GM23338 (cell line): Measurements from ENCODE around the gene BFSP2. TPM values are rescaled to one million over a fixed set of nuclear protein-coding genes. Genes with fewer than 3 reads are reported as not detected.

ENCODE experiments used
- ATAC-seq: fragments of 200-7000 bp; cut with Tn5 transposase; 3 replicates; pipeline ENCODE4 v1.9.1; 2020
- DNase-seq: peaks from one replicate; pipeline ENCODE4 v3.0.0-alpha.2; 2015; ENCODE audit warnings: low spot score
- H2AFZ ChIP-seq: fragments of 200-600 bp; sonication (generic); 2 replicates; pipeline ENCODE4 v1.8.0; 2016; ENCODE audit warnings: antibody characterized with exemption, mild to moderate bottlenecking, moderate library complexity
- H3F3A ChIP-seq: fragments of 200-600 bp; sonication (generic); replicated peaks from 2 replicates; pipeline ENCODE4 v1.8.0; 2017; ENCODE audit warnings: antibody characterized with exemption, mixed run types, low read depth
- H3K27ac ChIP-seq: fragments of 200-600 bp; sonication (generic); 2 replicates; pipeline ENCODE4 v1.6.1; 2016; ENCODE audit warnings: low read depth
- H3K27me3 ChIP-seq: fragments of 200-600 bp; sonication (generic); 2 replicates; pipeline ENCODE4 v1.8.0; 2016; ENCODE audit warnings: mild to moderate bottlenecking, mixed run types, moderate library complexity; ENCODE audit not compliant: insufficient read depth
- H3K36me3 ChIP-seq: fragments of 200-600 bp; sonication (generic); 2 replicates; pipeline ENCODE4 v1.8.0; 2016; ENCODE audit warnings: mild to moderate bottlenecking; ENCODE audit not compliant: insufficient read depth
- H3K4me1 ChIP-seq: fragments of 200-600 bp; sonication (generic); 2 replicates; pipeline ENCODE4 v1.8.0; 2016; ENCODE audit warnings: mild to moderate bottlenecking, moderate library complexity; ENCODE audit not compliant: insufficient read depth
- H3K4me2 ChIP-seq: fragments of 200-600 bp; sonication (generic); 2 replicates; pipeline ENCODE4 v1.7.1; 2017; ENCODE audit warnings: mixed run types
- H3K4me3 ChIP-seq: fragments of 200-600 bp; sonication (generic); 2 replicates; pipeline ENCODE4 v1.6.1; 2016; ENCODE audit warnings: mixed run types
- H3K79me2 ChIP-seq: fragments of 200-600 bp; sonication (generic); replicated peaks from 2 replicates; pipeline ENCODE4 v1.8.0; 2017; ENCODE audit warnings: mild to moderate bottlenecking; ENCODE audit not compliant: insufficient read depth
- H3K9me2 ChIP-seq: fragments of 200-600 bp; sonication (generic); 2 replicates; pipeline ENCODE4 v1.8.0; 2017; ENCODE audit not compliant: insufficient read depth
- H4K20me1 ChIP-seq: fragments of 200-600 bp; sonication (generic); replicated peaks from 2 replicates; pipeline ENCODE4 v1.8.0; 2017; ENCODE audit warnings: mild to moderate bottlenecking; ENCODE audit not compliant: insufficient read depth
- H3K27ac Mint-ChIP-seq: 2 replicates; pipeline ENCODE4 v1.8.0; 2020; ENCODE audit warnings: inconsistent platforms, mild to moderate bottlenecking, moderate library complexity, mixed read lengths
- H3K27me3 Mint-ChIP-seq: 3 replicates; pipeline ENCODE4 v1.8.0; 2022; ENCODE audit warnings: low read depth, mild to moderate bottlenecking, moderate library complexity, mixed read lengths, inconsistent platforms; ENCODE audit not compliant: insufficient read depth, poor library complexity
- H3K36me3 Mint-ChIP-seq: 3 replicates; pipeline ENCODE4 v1.8.0; 2021; ENCODE audit warnings: low read depth, mild to moderate bottlenecking, inconsistent platforms, moderate library complexity, mixed read lengths
- H3K4me1 Mint-ChIP-seq: 3 replicates; pipeline ENCODE4 v1.8.0; 2020; ENCODE audit warnings: mild to moderate bottlenecking, inconsistent platforms, mixed read lengths
- H3K4me3 Mint-ChIP-seq: 3 replicates; pipeline ENCODE4 v1.8.0; 2021; ENCODE audit warnings: moderate library complexity, mild to moderate bottlenecking, inconsistent platforms, mixed read lengths
- H3K9me3 Mint-ChIP-seq: 3 replicates; pipeline ENCODE4 v1.8.0; 2020; ENCODE audit warnings: moderate library complexity, mild to moderate bottlenecking, inconsistent platforms, mixed read lengths
- CREB1 ChIP-seq: fragments of 250-450 bp; sonication (Bioruptor Pico); IDR thresholded peaks from 2 replicates; pipeline ENCODE4 v1.5.0; 2020; ENCODE audit warnings: low read depth, mild to moderate bottlenecking, moderate library complexity
- EZH2 ChIP-seq: fragments of 200-600 bp; sonication (generic); IDR thresholded peaks from one replicate; pipeline ENCODE4 v1.8.0; 2017; ENCODE audit warnings: antibody characterized with exemption, mild to moderate bottlenecking, low read depth; ENCODE audit not compliant: unreplicated experiment
- EZH2phosphoT487 ChIP-seq: fragments of 200-600 bp; sonication (generic); IDR thresholded peaks from one replicate; pipeline ENCODE4 v1.8.1; 2018; ENCODE audit warnings: antibody characterized with exemption; ENCODE audit not compliant: unreplicated experiment
- NANOG ChIP-seq: IDR thresholded peaks from 2 replicates; pipeline ENCODE4 v1.6.1; 2016; ENCODE audit warnings: antibody characterized with exemption, borderline replicate concordance
- POLR2AphosphoS5 ChIP-seq: IDR thresholded peaks from 2 replicates; pipeline ENCODE4 v1.6.1; 2016; ENCODE audit warnings: antibody characterized with exemption, low read depth
- STAT1 ChIP-seq: IDR thresholded peaks from one replicate; pipeline ENCODE4 v1.6.1; 2016; ENCODE audit warnings: antibody characterized with exemption; ENCODE audit not compliant: unreplicated experiment
- ZNF114 ChIP-seq: fragments of 250-450 bp; sonication (Bioruptor Pico); IDR thresholded peaks from 2 replicates; pipeline ENCODE4 v1.5.0; 2020; ENCODE audit warnings: mild to moderate bottlenecking, moderate library complexity
- ZNF331 ChIP-seq: fragments of 250-450 bp; sonication (Bioruptor Pico); IDR thresholded peaks from 2 replicates; pipeline ENCODE4 v1.5.0; 2020; ENCODE audit warnings: low read depth, mild to moderate bottlenecking, moderate library complexity
- polyA plus RNA-seq: library from polyadenylated mRNA; unstranded; fragments of >200 nt; fragmentation: Nextera tagmentation; extraction: Ambion mirVana; gene quantifications from 2 replicates; pipeline ENCODE4 v1.2.1, GENCODE V29; 2016
- total RNA-seq: library from RNA; depleted of rRNA; stranded (reverse); fragments of >200 nt; shearing (Covaris generic); gene quantifications from 2 replicates; pipeline ENCODE4 v1.2.3, GENCODE V29; 2014
- TF ChIP-seq, protein P1 (sequence below): IDR thresholded peaks from 2 replicates; pipeline ENCODE4 v1.6.1; 2016; ENCODE audit warnings: antibody characterized with exemption
- TF ChIP-seq, protein P2 (sequence below): fragments of 250-450 bp; sonication (Bioruptor Pico); IDR thresholded peaks from 2 replicates; pipeline ENCODE4 v1.5.0; 2020; ENCODE audit warnings: mild to moderate bottlenecking, moderate library complexity
- TF ChIP-seq, protein P3 (sequence below): IDR thresholded peaks from one replicate; pipeline ENCODE4 v1.6.1; 2018; ENCODE audit warnings: antibody characterized with exemption; ENCODE audit not compliant: unreplicated experiment
- TF ChIP-seq, protein P4 (sequence below), 2 experiments: fragments of 200-600 bp in 1 of 2; sonication (generic) in 1 of 2; conservative IDR thresholded peaks; 2 replicates each; pipeline versions ENCODE4 v1.5.1 to v1.6.1; 2016 to 2017; ENCODE audit warnings: antibody characterized with exemption in 2 of 2, low read depth in 2 of 2, mild to moderate bottlenecking in 2 of 2, moderate library complexity in 1 of 2

BFSP2 gene
- total and polyA plus RNA-seq, 2 experiments from 2014 or later = not detected

DNA sequence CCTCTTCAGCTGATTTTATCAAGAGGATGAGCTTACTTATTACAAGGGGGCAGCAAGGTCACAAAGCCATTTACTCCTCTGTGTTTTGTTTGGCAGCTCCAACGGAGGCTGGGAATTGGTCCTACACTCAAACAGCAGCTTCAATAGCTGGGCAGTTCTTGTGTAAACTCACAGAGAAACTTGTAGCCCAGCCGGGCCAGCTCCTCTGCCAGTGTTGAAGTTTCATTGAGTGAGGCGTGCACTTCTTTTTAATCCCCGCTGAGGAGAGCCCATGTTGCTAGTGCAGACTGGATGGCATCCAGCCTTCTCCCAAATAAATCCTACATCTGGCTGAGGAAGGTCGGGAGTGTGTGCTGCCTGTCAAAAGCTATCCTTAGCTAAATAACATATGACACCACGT lies 59.5 kb downstream of the BFSP2 start (continued):
- TF ChIP-seq, protein P1, sequence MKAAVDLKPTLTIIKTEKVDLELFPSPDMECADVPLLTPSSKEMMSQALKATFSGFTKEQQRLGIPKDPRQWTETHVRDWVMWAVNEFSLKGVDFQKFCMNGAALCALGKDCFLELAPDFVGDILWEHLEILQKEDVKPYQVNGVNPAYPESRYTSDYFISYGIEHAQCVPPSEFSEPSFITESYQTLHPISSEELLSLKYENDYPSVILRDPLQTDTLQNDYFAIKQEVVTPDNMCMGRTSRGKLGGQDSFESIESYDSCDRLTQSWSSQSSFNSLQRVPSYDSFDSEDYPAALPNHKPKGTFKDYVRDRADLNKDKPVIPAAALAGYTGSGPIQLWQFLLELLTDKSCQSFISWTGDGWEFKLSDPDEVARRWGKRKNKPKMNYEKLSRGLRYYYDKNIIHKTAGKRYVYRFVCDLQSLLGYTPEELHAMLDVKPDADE = no peak
- TF ChIP-seq ZNF114 (CRISPR knock-in tag) = no peak

DNA sequence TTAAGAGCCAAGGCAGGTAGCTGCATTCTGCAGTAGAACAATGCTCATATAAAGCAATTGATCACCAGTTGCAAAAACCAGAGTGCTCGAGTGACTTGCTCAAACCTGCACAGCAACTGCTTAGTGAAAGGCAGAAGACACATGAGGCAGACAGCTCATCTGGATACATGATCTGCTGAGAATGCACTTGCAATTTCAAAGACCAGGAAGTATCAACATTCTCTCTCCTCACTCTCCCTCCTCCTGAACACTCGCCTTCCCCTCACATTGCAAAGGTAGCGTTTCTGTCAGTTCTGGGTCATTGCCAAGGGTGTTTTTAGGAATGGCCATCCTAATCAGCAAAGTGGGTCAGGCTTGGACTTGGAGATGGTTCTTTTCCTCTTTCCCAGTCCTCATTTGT lies 61.0 kb downstream of the BFSP2 start:
- H3F3A ChIP-seq = no peaks in the 10 kb centered on the region
- H3K27ac ChIP-seq = no peak overlapping the region
- ATAC-seq (no peak), DNase-seq (no peak)
- H3K4me2 ChIP-seq = no peak overlapping the region
- H3K36me3 ChIP-seq = no peaks in the 10 kb centered on the region
- Mint-ChIP-seq H3K27me3 (peaks cover 3% of the 10 kb centered on the region), H3K27ac (no peak overlapping the region), H3K9me3 (no peaks in the 10 kb centered on the region), H3K4me1 (peaks cover 16% of the 10 kb centered on the region), H3K36me3 (no peaks in the 10 kb centered on the region), H3K4me3 (no peak overlapping the region)
- H3K4me3 ChIP-seq = no peak overlapping the region
- no peaks in the 10 kb centered on the region for H3K27me3 ChIP-seq
- 0 out of 2 replicates have a peak overlapping the region, but pooled peaks have one; percentile 47 for H2AFZ ChIP-seq
- peaks cover 19% of the 10 kb centered on the region for H3K4me1 ChIP-seq
- no peaks in the 10 kb centered on the region for H3K79me2 ChIP-seq
- no peaks in the 10 kb centered on the region for H3K9me2 ChIP-seq
- H4K20me1 ChIP-seq = no peaks in the 10 kb centered on the region
- TF ChIP-seq, protein P2, sequence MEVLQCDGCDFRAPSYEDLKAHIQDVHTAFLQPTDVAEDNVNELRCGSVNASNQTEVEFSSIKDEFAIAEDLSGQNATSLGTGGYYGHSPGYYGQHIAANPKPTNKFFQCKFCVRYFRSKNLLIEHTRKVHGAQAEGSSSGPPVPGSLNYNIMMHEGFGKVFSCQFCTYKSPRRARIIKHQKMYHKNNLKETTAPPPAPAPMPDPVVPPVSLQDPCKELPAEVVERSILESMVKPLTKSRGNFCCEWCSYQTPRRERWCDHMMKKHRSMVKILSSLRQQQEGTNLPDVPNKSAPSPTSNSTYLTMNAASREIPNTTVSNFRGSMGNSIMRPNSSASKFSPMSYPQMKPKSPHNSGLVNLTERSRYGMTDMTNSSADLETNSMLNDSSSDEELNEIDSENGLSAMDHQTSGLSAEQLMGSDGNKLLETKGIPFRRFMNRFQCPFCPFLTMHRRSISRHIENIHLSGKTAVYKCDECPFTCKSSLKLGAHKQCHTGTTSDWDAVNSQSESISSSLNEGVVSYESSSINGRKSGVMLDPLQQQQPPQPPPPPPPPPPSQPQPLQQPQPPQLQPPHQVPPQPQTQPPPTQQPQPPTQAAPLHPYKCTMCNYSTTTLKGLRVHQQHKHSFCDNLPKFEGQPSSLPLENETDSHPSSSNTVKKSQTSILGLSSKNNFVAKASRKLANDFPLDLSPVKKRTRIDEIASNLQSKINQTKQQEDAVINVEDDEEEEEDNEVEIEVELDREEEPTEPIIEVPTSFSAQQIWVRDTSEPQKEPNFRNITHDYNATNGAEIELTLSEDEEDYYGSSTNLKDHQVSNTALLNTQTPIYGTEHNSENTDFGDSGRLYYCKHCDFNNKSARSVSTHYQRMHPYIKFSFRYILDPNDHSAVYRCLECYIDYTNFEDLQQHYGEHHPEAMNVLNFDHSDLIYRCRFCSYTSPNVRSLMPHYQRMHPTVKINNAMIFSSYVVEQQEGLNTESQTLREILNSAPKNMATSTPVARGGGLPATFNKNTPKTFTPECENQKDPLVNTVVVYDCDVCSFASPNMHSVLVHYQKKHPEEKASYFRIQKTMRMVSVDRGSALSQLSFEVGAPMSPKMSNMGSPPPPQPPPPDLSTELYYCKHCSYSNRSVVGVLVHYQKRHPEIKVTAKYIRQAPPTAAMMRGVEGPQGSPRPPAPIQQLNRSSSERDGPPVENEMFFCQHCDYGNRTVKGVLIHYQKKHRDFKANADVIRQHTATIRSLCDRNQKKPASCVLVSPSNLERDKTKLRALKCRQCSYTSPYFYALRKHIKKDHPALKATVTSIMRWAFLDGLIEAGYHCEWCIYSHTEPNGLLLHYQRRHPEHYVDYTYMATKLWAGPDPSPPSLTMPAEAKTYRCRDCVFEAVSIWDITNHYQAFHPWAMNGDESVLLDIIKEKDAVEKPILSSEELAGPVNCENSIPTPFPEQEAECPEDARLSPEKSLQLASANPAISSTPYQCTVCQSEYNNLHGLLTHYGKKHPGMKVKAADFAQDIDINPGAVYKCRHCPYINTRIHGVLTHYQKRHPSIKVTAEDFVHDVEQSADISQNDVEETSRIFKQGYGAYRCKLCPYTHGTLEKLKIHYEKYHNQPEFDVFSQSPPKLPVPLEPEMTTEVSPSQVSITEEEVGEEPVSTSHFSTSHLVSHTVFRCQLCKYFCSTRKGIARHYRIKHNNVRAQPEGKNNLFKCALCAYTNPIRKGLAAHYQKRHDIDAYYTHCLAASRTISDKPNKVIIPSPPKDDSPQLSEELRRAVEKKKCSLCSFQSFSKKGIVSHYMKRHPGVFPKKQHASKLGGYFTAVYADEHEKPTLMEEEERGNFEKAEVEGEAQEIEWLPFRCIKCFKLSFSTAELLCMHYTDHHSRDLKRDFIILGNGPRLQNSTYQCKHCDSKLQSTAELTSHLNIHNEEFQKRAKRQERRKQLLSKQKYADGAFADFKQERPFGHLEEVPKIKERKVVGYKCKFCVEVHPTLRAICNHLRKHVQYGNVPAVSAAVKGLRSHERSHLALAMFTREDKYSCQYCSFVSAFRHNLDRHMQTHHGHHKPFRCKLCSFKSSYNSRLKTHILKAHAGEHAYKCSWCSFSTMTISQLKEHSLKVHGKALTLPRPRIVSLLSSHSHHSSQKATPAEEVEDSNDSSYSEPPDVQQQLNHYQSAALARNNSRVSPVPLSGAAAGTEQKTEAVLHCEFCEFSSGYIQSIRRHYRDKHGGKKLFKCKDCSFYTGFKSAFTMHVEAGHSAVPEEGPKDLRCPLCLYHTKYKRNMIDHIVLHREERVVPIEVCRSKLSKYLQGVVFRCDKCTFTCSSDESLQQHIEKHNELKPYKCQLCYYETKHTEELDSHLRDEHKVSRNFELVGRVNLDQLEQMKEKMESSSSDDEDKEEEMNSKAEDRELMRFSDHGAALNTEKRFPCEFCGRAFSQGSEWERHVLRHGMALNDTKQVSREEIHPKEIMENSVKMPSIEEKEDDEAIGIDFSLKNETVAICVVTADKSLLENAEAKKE (CRISPR knock-in tag) = no peak
- TF ChIP-seq POLR2AphosphoS5 = no peak
- TF ChIP-seq, protein P3, sequence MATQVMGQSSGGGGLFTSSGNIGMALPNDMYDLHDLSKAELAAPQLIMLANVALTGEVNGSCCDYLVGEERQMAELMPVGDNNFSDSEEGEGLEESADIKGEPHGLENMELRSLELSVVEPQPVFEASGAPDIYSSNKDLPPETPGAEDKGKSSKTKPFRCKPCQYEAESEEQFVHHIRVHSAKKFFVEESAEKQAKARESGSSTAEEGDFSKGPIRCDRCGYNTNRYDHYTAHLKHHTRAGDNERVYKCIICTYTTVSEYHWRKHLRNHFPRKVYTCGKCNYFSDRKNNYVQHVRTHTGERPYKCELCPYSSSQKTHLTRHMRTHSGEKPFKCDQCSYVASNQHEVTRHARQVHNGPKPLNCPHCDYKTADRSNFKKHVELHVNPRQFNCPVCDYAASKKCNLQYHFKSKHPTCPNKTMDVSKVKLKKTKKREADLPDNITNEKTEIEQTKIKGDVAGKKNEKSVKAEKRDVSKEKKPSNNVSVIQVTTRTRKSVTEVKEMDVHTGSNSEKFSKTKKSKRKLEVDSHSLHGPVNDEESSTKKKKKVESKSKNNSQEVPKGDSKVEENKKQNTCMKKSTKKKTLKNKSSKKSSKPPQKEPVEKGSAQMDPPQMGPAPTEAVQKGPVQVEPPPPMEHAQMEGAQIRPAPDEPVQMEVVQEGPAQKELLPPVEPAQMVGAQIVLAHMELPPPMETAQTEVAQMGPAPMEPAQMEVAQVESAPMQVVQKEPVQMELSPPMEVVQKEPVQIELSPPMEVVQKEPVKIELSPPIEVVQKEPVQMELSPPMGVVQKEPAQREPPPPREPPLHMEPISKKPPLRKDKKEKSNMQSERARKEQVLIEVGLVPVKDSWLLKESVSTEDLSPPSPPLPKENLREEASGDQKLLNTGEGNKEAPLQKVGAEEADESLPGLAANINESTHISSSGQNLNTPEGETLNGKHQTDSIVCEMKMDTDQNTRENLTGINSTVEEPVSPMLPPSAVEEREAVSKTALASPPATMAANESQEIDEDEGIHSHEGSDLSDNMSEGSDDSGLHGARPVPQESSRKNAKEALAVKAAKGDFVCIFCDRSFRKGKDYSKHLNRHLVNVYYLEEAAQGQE = no peak
- no peak for TF ChIP-seq ZNF331 (CRISPR knock-in tag)
- no peak for TF ChIP-seq EZH2phosphoT487
- no peak for TF ChIP-seq CREB1 (CRISPR knock-in tag)
- TF ChIP-seq, protein P4, sequence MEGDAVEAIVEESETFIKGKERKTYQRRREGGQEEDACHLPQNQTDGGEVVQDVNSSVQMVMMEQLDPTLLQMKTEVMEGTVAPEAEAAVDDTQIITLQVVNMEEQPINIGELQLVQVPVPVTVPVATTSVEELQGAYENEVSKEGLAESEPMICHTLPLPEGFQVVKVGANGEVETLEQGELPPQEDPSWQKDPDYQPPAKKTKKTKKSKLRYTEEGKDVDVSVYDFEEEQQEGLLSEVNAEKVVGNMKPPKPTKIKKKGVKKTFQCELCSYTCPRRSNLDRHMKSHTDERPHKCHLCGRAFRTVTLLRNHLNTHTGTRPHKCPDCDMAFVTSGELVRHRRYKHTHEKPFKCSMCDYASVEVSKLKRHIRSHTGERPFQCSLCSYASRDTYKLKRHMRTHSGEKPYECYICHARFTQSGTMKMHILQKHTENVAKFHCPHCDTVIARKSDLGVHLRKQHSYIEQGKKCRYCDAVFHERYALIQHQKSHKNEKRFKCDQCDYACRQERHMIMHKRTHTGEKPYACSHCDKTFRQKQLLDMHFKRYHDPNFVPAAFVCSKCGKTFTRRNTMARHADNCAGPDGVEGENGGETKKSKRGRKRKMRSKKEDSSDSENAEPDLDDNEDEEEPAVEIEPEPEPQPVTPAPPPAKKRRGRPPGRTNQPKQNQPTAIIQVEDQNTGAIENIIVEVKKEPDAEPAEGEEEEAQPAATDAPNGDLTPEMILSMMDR (conservative IDR thresholded peaks at IDR 0.05; ENCODE audit: low read depth in 2 of 2) = no peak
- no peak for TF ChIP-seq STAT1
- TF ChIP-seq EZH2 = no peak
- TF ChIP-seq ZNF114 (CRISPR knock-in tag) = no peak
- no peak for TF ChIP-seq NANOG
- TF ChIP-seq, protein P1 = no peak
